Heart left ventricle (tissue), 13 donors: ENCODE measurements around the gene CATSPERZ.

Source experiments
- CTCF ChIP-seq, 12 donors: fragments of 200-600 bp; sonication (generic) in 4 of 12; IDR thresholded peaks; one replicate each; pipeline versions ENCODE4 v1.5.0 to v1.8.0; 2018 to 2022; ENCODE audit warnings: antibody characterized with exemption in 12 of 12, mild to moderate bottlenecking in 5 of 12
- POLR2A ChIP-seq, 2 donors: fragments of 450-650 bp; IDR thresholded peaks; one replicate each; pipeline ENCODE4 v1.6.1; 2017; ENCODE audit warnings: antibody characterized with exemption in 2 of 2, mild to moderate bottlenecking in 2 of 2, moderate library complexity in 2 of 2
- donor health status: ischemic (EF 13 %, LVEDD 7.1; RV severe dilation, severe dysfunction).
- donor health status: DM: no; HTN: yes; CAD: no.
- donor health status: DM: no; HTN: no; CAD: no.
- donor health status: ischemic (EF 25% LVEDD 6.9; RV normal size, moderate dysfunction).
- donor health status: ischemic (EF 25% LVEDD 5.7; RV mildly dilated, moderate dysfunction).
- donor health status: ischemic (EF 35%, LVEDD 5.7; RV mildly dilated, moderate dysfunction).
- donor health status: nonischemic (EF 11% LVEDD 7.7; RV severe dilation, severe dysfunction).
- donor health status: DM: yes; HTN: yes; CAD: no.
- donor health status: PGD.
- donor health status: ischemic (EF 29% LVEDD 5.4; RV normal size, mild dysfunction).
- donor health status: nonischemic (EF 23%, LVEDD 6.1; RV moderate dilation, normal function).

- TF ChIP-seq POLR2A (IDR thresholded peaks at IDR 0.05) (no peak), CTCF (IDR thresholded peaks at IDR 0.05) (no peak)
Observed at GRCh38 chr11:64275031-64275800, 24.9 kb upstream of the CATSPERZ start.
